ENCODE data around the gene RPLP2.
A peak's percentile ranks its signal among the peaks of the same experiment; 100 is the strongest.

Gene RPLP2

GRCh38 chr11:833114-833791, 23.5 kb downstream of the RPLP2 start:
- Histone ChIP-seq H3K36me3 (ENCODE audit: control insufficient read depth, insufficient read depth, low read length) (peaks cover 2% of the 10 kb centered on the region), H3K18ac (ENCODE audit: low read length) (peak overlapping the region; percentile 62), H3K23ac (ENCODE audit: low read length) (peak overlapping the region; percentile 72), H2BK120ac (ENCODE audit: low read depth, low read length) (no peak overlapping the region), H4K5ac (ENCODE audit: low read length) (no peak overlapping the region), H3K4ac (ENCODE audit: low read depth, low read length) (peak overlapping the region; percentile 18), H3K27me3 (ENCODE audit: insufficient read depth, low read length, poor library complexity) (peaks cover 3% of the 10 kb centered on the region), H2BK15ac (replicated peaks; ENCODE audit: low read depth) (no peak overlapping the region), H3K4me3 (ENCODE audit: low read length) (peak overlapping the region; percentile 71), H3K9ac (ENCODE audit: low read length) (peak overlapping the region; percentile 77), H2BK5ac (ENCODE audit: low read length) (no peak overlapping the region), H3K79me1 (ENCODE audit: low read length) (peaks cover 2% of the 10 kb centered on the region), H3K79me2 (ENCODE audit: control insufficient read depth, insufficient read depth, low read length) (no peaks in the 10 kb centered on the region), H3K56ac (ENCODE audit: low read length) (peak overlapping the region; percentile 92), H3K27ac (ENCODE audit: low read depth, low read length) (peak overlapping the region; percentile 26), H3K4me2 (ENCODE audit: low read length) (peak overlapping the region; percentile 77), H4K8ac (ENCODE audit: low read depth, low read length) (no peak overlapping the region), H2AK5ac (ENCODE audit: low read length) (no peak overlapping the region), H3K4me1 (ENCODE audit: control insufficient read depth, low read depth, low read length) (peaks cover 11% of the 10 kb centered on the region)
- no CpG with 5 or more reads among the region's 55 CpGs for WGBS (ENCODE audit: extremely low coverage, insufficient coverage, low lambda C conversion rate)
- no peak for DNase-seq

- H2AK5ac ChIP-seq (ENCODE audit: low read length), result peak overlapping the region; percentile 11
- no peak for DNase-seq
- H3K23ac ChIP-seq (ENCODE audit: low read length), result peak overlapping the region; percentile 72
- no peak overlapping the region for H3K18ac ChIP-seq (ENCODE audit: low read length)
- peak overlapping the region; percentile 71 for H3K4me3 ChIP-seq (ENCODE audit: low read length)
- H3K36me3 ChIP-seq (ENCODE audit: control insufficient read depth, insufficient read depth, low read length), result peaks cover 5% of the 10 kb centered on the region
- H3K56ac ChIP-seq (ENCODE audit: low read length), result peak overlapping the region; percentile 92
- no peak overlapping the region for H2BK120ac ChIP-seq (ENCODE audit: low read depth, low read length)
- H3K79me1 ChIP-seq (ENCODE audit: low read length), result peaks cover 2% of the 10 kb centered on the region
- H3K27me3 ChIP-seq (ENCODE audit: insufficient read depth, low read length, poor library complexity), result peaks cover 3% of the 10 kb centered on the region
- WGBS (ENCODE audit: extremely low coverage, insufficient coverage, low lambda C conversion rate), result no CpG with 5 or more reads among the region's 9 CpGs
- no peak overlapping the region for H4K5ac ChIP-seq (ENCODE audit: low read length)
- no peak overlapping the region for H2BK15ac ChIP-seq (replicated peaks; ENCODE audit: low read depth)
- H3K27ac ChIP-seq (ENCODE audit: low read depth, low read length), result no peak overlapping the region
- H3K4me1 ChIP-seq (ENCODE audit: control insufficient read depth, low read depth, low read length), result peaks cover 11% of the 10 kb centered on the region
- H3K4ac ChIP-seq (ENCODE audit: low read depth, low read length), result no peak overlapping the region
- H3K4me2 ChIP-seq (ENCODE audit: low read length), result peak overlapping the region; percentile 77
- no peak overlapping the region for H4K8ac ChIP-seq (ENCODE audit: low read depth, low read length)
- H3K9ac ChIP-seq (ENCODE audit: low read length), result peak overlapping the region; percentile 77
- H2BK5ac ChIP-seq (ENCODE audit: low read length), result no peak overlapping the region
- no peaks in the 10 kb centered on the region for H3K79me2 ChIP-seq (ENCODE audit: control insufficient read depth, insufficient read depth, low read length)
These were observed 24.1 kb downstream of the RPLP2 start for GRCh38 chr11:833849-834311.

GRCh38 chr11:834371-835316, 24.9 kb downstream of the RPLP2 start:
- no CpG with 5 or more reads among the region's 31 CpGs for WGBS (ENCODE audit: extremely low coverage, insufficient coverage, low lambda C conversion rate)
- H4K5ac ChIP-seq (ENCODE audit: low read length), result no peak overlapping the region
- H2AK5ac ChIP-seq (ENCODE audit: low read length), result no peak overlapping the region
- peak overlapping the region; percentile 42 for H3K56ac ChIP-seq (ENCODE audit: low read length)
- no peak overlapping the region for H2BK5ac ChIP-seq (ENCODE audit: low read length)
- no peak overlapping the region for H3K9ac ChIP-seq (ENCODE audit: low read length)
- peaks cover 8% of the 10 kb centered on the region for H3K4me1 ChIP-seq (ENCODE audit: control insufficient read depth, low read depth, low read length)
- H3K79me1 ChIP-seq (ENCODE audit: low read length), result peaks cover 2% of the 10 kb centered on the region
- H4K8ac ChIP-seq (ENCODE audit: low read depth, low read length), result no peak overlapping the region
- H2BK15ac ChIP-seq (replicated peaks; ENCODE audit: low read depth), result no peak overlapping the region
- H3K4ac ChIP-seq (ENCODE audit: low read depth, low read length), result no peak overlapping the region
- H3K27me3 ChIP-seq (ENCODE audit: insufficient read depth, low read length, poor library complexity), result peaks cover 3% of the 10 kb centered on the region
- H3K18ac ChIP-seq (ENCODE audit: low read length), result no peak overlapping the region
- no peaks in the 10 kb centered on the region for H3K79me2 ChIP-seq (ENCODE audit: control insufficient read depth, insufficient read depth, low read length)
- no peak overlapping the region for H2BK120ac ChIP-seq (ENCODE audit: low read depth, low read length)
- no peak overlapping the region for H3K4me2 ChIP-seq (ENCODE audit: low read length)
- no peak overlapping the region for H3K23ac ChIP-seq (ENCODE audit: low read length)
- DNase-seq, result no peak
- H3K4me3 ChIP-seq (ENCODE audit: low read length), result no peak overlapping the region
- H3K27ac ChIP-seq (ENCODE audit: low read depth, low read length), result no peak overlapping the region
- peaks cover 7% of the 10 kb centered on the region for H3K36me3 ChIP-seq (ENCODE audit: control insufficient read depth, insufficient read depth, low read length)

GRCh38 chr11:836274-836673, 26.5 kb downstream of the RPLP2 start:
- H3K23ac ChIP-seq (ENCODE audit: low read length), result no peak overlapping the region
- H3K9ac ChIP-seq (ENCODE audit: low read length), result no peak overlapping the region
- H2BK5ac ChIP-seq (ENCODE audit: low read length), result no peak overlapping the region
- H3K27me3 ChIP-seq (ENCODE audit: insufficient read depth, low read length, poor library complexity), result no peaks in the 10 kb centered on the region
- no peak overlapping the region for H3K4me2 ChIP-seq (ENCODE audit: low read length)
- peaks cover 9% of the 10 kb centered on the region for H3K79me2 ChIP-seq (ENCODE audit: control insufficient read depth, insufficient read depth, low read length)
- no peak overlapping the region for H3K18ac ChIP-seq (ENCODE audit: low read length)
- no peak overlapping the region for H3K56ac ChIP-seq (ENCODE audit: low read length)
- H2BK120ac ChIP-seq (ENCODE audit: low read depth, low read length), result no peak overlapping the region
- peaks cover 7% of the 10 kb centered on the region for H3K79me1 ChIP-seq (ENCODE audit: low read length)
- H3K4me3 ChIP-seq (ENCODE audit: low read length), result no peak overlapping the region
- no peak overlapping the region for H2BK15ac ChIP-seq (replicated peaks; ENCODE audit: low read depth)
- no CpG with 5 or more reads among the region's 14 CpGs for WGBS (ENCODE audit: extremely low coverage, insufficient coverage, low lambda C conversion rate)
- no peak overlapping the region for H2AK5ac ChIP-seq (ENCODE audit: low read length)
- H3K4ac ChIP-seq (ENCODE audit: low read depth, low read length), result no peak overlapping the region
- DNase-seq, result no peak
- H3K4me1 ChIP-seq (ENCODE audit: control insufficient read depth, low read depth, low read length), result peaks cover 8% of the 10 kb centered on the region
- H3K27ac ChIP-seq (ENCODE audit: low read depth, low read length), result no peak overlapping the region
- H3K36me3 ChIP-seq (ENCODE audit: control insufficient read depth, insufficient read depth, low read length), result peaks cover 10% of the 10 kb centered on the region
- H4K5ac ChIP-seq (ENCODE audit: low read length), result no peak overlapping the region
- H4K8ac ChIP-seq (ENCODE audit: low read depth, low read length), result no peak overlapping the region

GRCh38 chr11:836700-837099, 26.9 kb downstream of the RPLP2 start:
- H3K27ac ChIP-seq (ENCODE audit: low read depth, low read length), result no peak overlapping the region
- no peak overlapping the region for H2AK5ac ChIP-seq (ENCODE audit: low read length)
- peaks cover 9% of the 10 kb centered on the region for H3K79me1 ChIP-seq (ENCODE audit: low read length)
- no peak overlapping the region for H3K4me2 ChIP-seq (ENCODE audit: low read length)
- no CpG with 5 or more reads among the region's 9 CpGs for WGBS (ENCODE audit: extremely low coverage, insufficient coverage, low lambda C conversion rate)
- H2BK120ac ChIP-seq (ENCODE audit: low read depth, low read length), result no peak overlapping the region
- H3K4me1 ChIP-seq (ENCODE audit: control insufficient read depth, low read depth, low read length), result peaks cover 8% of the 10 kb centered on the region
- peaks cover 10% of the 10 kb centered on the region for H3K79me2 ChIP-seq (ENCODE audit: control insufficient read depth, insufficient read depth, low read length)
- H2BK15ac ChIP-seq (replicated peaks; ENCODE audit: low read depth), result no peak overlapping the region
- H3K4me3 ChIP-seq (ENCODE audit: low read length), result no peak overlapping the region
- H4K8ac ChIP-seq (ENCODE audit: low read depth, low read length), result no peak overlapping the region
- H3K9ac ChIP-seq (ENCODE audit: low read length), result no peak overlapping the region
- H3K4ac ChIP-seq (ENCODE audit: low read depth, low read length), result no peak overlapping the region
- peaks cover 10% of the 10 kb centered on the region for H3K36me3 ChIP-seq (ENCODE audit: control insufficient read depth, insufficient read depth, low read length)
- H3K27me3 ChIP-seq (ENCODE audit: insufficient read depth, low read length, poor library complexity), result no peaks in the 10 kb centered on the region
- H4K5ac ChIP-seq (ENCODE audit: low read length), result no peak overlapping the region
- H3K56ac ChIP-seq (ENCODE audit: low read length), result no peak overlapping the region
- no peak overlapping the region for H3K23ac ChIP-seq (ENCODE audit: low read length)
- no peak for DNase-seq
- no peak overlapping the region for H3K18ac ChIP-seq (ENCODE audit: low read length)
- H2BK5ac ChIP-seq (ENCODE audit: low read length), result no peak overlapping the region

All from mesendoderm (in vitro differentiated cells).